ENCODE data around the gene PKHD1. TPM values are rescaled to one million over a fixed set of nuclear protein-coding genes. Genes with fewer than 3 reads are reported as not detected.

The PKHD1 gene
- total and polyA plus RNA-seq, 2 of the 8 experiments (the other 6 are each of a cell fraction or from before 2014, with no cell fraction given) = 0.06 to 0.09 TPM

DNA sequence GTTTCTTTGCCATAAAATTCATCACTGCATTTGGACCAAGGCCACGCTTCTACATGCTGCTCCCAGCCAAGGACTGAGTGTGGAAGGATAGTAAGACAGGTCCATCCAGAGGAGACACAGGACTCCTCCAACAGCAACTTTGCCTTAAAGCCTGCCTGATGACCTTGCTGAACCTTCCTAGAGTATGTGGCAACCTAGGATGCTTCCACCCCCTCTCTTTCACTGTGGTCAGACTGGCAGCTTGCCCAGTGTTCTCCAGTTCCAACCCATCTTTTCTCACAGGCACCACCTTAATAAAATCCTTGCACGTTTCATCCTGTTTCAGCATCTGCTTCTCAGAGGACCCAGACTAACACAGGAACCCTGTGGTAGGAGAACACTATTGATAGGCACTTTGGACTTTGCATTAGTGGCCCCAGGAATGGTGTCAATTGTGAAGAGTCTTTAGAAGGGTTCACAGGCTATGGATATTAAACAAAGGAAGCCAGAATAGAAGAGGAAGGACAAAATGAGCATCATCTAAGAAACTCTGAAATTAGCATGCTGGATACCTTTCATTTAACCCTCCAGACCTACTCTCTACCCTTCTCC lies 2.4 kb upstream of the PKHD1 start:
- no peaks in the 10 kb centered on the region for H3K79me2 ChIP-seq (ENCODE audit: control insufficient read depth in 1 of 2, insufficient read depth in 2 of 2, low read length in 2 of 2)
- no peaks in the 10 kb centered on the region for H4K20me1 ChIP-seq (replicated peaks in 1 of 2; ENCODE audit: control insufficient read depth in 1 of 2, insufficient read depth in 2 of 2, low read length in 2 of 2)
- no peaks in the 10 kb centered on the region for H3K9me3 ChIP-seq (ENCODE audit: insufficient read depth in 2 of 2, low read depth in 1 of 2, low read length in 1 of 2)

More for the DNA sequence above, 2.4 kb upstream of the PKHD1 start:
- H4K91ac ChIP-seq (replicated peaks; ENCODE audit: insufficient read length, low read length) = no peak overlapping the region
- ChIA-PET POLR2A (ENCODE audit: partially characterized antibody) (no interaction called here), CTCF (ENCODE audit: partially characterized antibody) (interaction anchor here (1.3 to 1.4 kb wide), 2 partner anchors 12 to 118 kb away, joined by 3 read pairs; no protein-coding TSS in a partner anchor)
- H3K4ac ChIP-seq (replicated peaks; ENCODE audit: insufficient read length, low read depth, low read length) = no peak overlapping the region
- H2BK20ac ChIP-seq (ENCODE audit: low read length) = no peak overlapping the region
- no peak overlapping the region for H3K4me2 ChIP-seq (ENCODE audit: insufficient read depth in 1 of 2, low read depth in 2 of 2, low read length in 2 of 2)
- no peak overlapping the region for H2BK5ac ChIP-seq (ENCODE audit: low read depth, low read length)
- 88% methylated on average over 2 of the region's 2 CpGs; no CpG with 5 or more reads in 1 of the 2 experiments for whole genome bisulfite sequencing, 2 experiments (ENCODE audit: extremely low coverage in 1 of 2, insufficient coverage in 1 of 2, insufficient read length in 1 of 2, insufficient replicate concordance in 2 of 2, low coverage in 1 of 2, low lambda C conversion rate in 2 of 2, missing lambda C conversion rate in 1 of 2)
- H3K36me3 ChIP-seq (ENCODE audit: control insufficient read depth in 2 of 4, insufficient read depth in 4 of 4, low read length in 3 of 4) = no peaks in the 10 kb centered on the region
- no peak overlapping the region for H3K23ac ChIP-seq (ENCODE audit: insufficient read length)
- no peak overlapping the region for H3K4me3 ChIP-seq (ENCODE audit: extremely low read depth in 1 of 4, insufficient read depth in 2 of 4, low read depth in 3 of 4, low read length in 4 of 4)
- no peaks in the 10 kb centered on the region for H3K27me3 ChIP-seq (replicated peaks in 1 of 4; ENCODE audit: control insufficient read depth in 3 of 4, extremely low read depth in 1 of 4, insufficient read depth in 3 of 4, low read length in 3 of 4)
- FAIRE-seq = no peak
- H3K23me2 ChIP-seq (ENCODE audit: low read depth, low read length) = no peaks in the 10 kb centered on the region
- no peak overlapping the region for H2AFZ ChIP-seq (ENCODE audit: low read length)
- no peak overlapping the region for H3K27ac ChIP-seq (ENCODE audit: low read depth, low read length)
- H4K8ac ChIP-seq (ENCODE audit: extremely low read depth, insufficient read depth, low read length) = no peak overlapping the region
- H2BK12ac ChIP-seq (ENCODE audit: low read depth, low read length) = no peak overlapping the region
- TF ChIP-seq HDAC6 (IDR thresholded peaks at IDR 0.05; ENCODE audit: low read depth, low read length) (no peak), TAF7 (optimal IDR thresholded peaks at IDR 0.05; ENCODE audit: borderline replicate concordance, low read depth, low read length) (no peak), TEAD4 (IDR thresholded peaks at IDR 0.05; ENCODE audit: low read depth, low read length) (no peak), JUN (IDR thresholded peaks at IDR 0.05; ENCODE audit: low read depth, low read length) (no peak), CTBP2 (IDR thresholded peaks at IDR 0.05; ENCODE audit: borderline replicate concordance, insufficient read depth, insufficient read length, low read length) (no peak), RXRA (IDR thresholded peaks at IDR 0.05; ENCODE audit: insufficient read depth, low read depth, low read length) (no peak)
- H3K9ac ChIP-seq (replicated peaks in 1 of 4; ENCODE audit: extremely low read depth in 1 of 4, low read depth in 3 of 4, low read length in 3 of 4) = no peak overlapping the region
- no peaks in the 10 kb centered on the region for H3K79me1 ChIP-seq (ENCODE audit: low read depth, low read length)
- H2AK5ac ChIP-seq (ENCODE audit: low read depth, low read length) = no peak overlapping the region
- no peaks in the 10 kb centered on the region for H3K4me1 ChIP-seq (replicated peaks in 1 of 4; ENCODE audit: control insufficient read depth in 3 of 4, insufficient read depth in 4 of 4, low read length in 3 of 4)
- no peak overlapping the region for H3K18ac ChIP-seq (ENCODE audit: extremely low read depth, low read length)
- no peak overlapping the region for H2BK120ac ChIP-seq (replicated peaks; ENCODE audit: low read depth, low read length)
- no peak for DNase-seq (ENCODE audit: low read depth in 1 of 2, low spot score in 2 of 2)
- no peak overlapping the region for H3K14ac ChIP-seq (ENCODE audit: insufficient read length)
- H2BK15ac ChIP-seq (ENCODE audit: low read length) = no peak overlapping the region
- no peak overlapping the region for H4K5ac ChIP-seq (ENCODE audit: insufficient read length, low read depth, low read length)
- no peak overlapping the region for H3K56ac ChIP-seq (replicated peaks; ENCODE audit: insufficient read length, low read depth, low read length)

Data from H1 (cell line).